CD14-positive monocyte (primary cell): ENCODE measurements around the gene ENGASE. TPM values are rescaled to one million over a fixed set of nuclear protein-coding genes. Genes with fewer than 3 reads are reported as not detected.

Source experiments
- DNase-seq, 3 donors: peaks; one replicate each; pipeline ENCODE4 v3.0.0-alpha.2; 2011 to 2022
- H2AFZ ChIP-seq: 2 replicates; pipeline ENCODE4 v1.6.0; 2012; ENCODE audit warnings: mild to moderate bottlenecking, low read depth, low read length, inconsistent platforms; ENCODE audit not compliant: insufficient read depth, poor library complexity, severe bottlenecking
- H3K27ac ChIP-seq, 2 donors: 1 replicate in 1 of 2; 2 replicates in 1 of 2; pipeline ENCODE4 v1.5.1; 2012 to 2013; ENCODE audit warnings: low read length in 2 of 2, control low read depth in 1 of 2, inconsistent platforms in 1 of 2, low read depth in 1 of 2, mild to moderate bottlenecking in 1 of 2
- H3K27me3 ChIP-seq, 2 donors: one replicate each; pipeline versions ENCODE4 v1.6.0 to v1.6.1; 2011 to 2013; ENCODE audit warnings: low read length in 2 of 2; ENCODE audit not compliant: control insufficient read depth in 2 of 2, insufficient read depth in 2 of 2
- H3K36me3 ChIP-seq, 2 donors: replicated peaks in 1 of 2; 1 replicate in 1 of 2; 2 replicates in 1 of 2; pipeline versions ENCODE4 v1.5.1 to v1.6.1; 2012 to 2013; ENCODE audit warnings: low read length in 2 of 2, control low read depth in 1 of 2, inconsistent platforms in 1 of 2, mild to moderate bottlenecking in 1 of 2; ENCODE audit not compliant: insufficient read depth in 2 of 2, control insufficient read depth in 1 of 2
- H3K4me1 ChIP-seq, 2 donors: 1 replicate in 1 of 2; 2 replicates in 1 of 2; pipeline versions ENCODE4 v1.5.1 to v1.6.1; 2012 to 2013; ENCODE audit warnings: low read length in 2 of 2, control low read depth in 1 of 2, inconsistent platforms in 1 of 2, mild to moderate bottlenecking in 1 of 2, moderate library complexity in 1 of 2; ENCODE audit not compliant: insufficient read depth in 2 of 2, control insufficient read depth in 1 of 2
- H3K4me2 ChIP-seq: replicated peaks from 2 replicates; pipeline ENCODE3; 2012; ENCODE audit warnings: low read length, moderate library complexity, mild to moderate bottlenecking; ENCODE audit not compliant: poor library complexity, severe bottlenecking; ENCODE audit errors: extremely low read depth
- H3K4me3 ChIP-seq, 3 experiments: fragments of 200-600 bp in 1 of 3; sonication (generic) in 1 of 3; replicated peaks in 1 of 3; 1 replicate in 2 of 3; 2 replicates in 1 of 3; pipeline ENCODE4 v1.5.1; 2011 to 2013; ENCODE audit warnings: low read length in 3 of 3, mild to moderate bottlenecking in 3 of 3, control low read depth in 2 of 3, low read depth in 2 of 3, inconsistent platforms in 1 of 3, moderate library complexity in 1 of 3
- H3K79me2 ChIP-seq: 2 replicates; pipeline ENCODE4 v1.6.0; 2012; ENCODE audit warnings: mild to moderate bottlenecking, control low read depth, inconsistent platforms, low read length, moderate library complexity; ENCODE audit not compliant: insufficient read depth
- H3K9ac ChIP-seq: 2 replicates; pipeline ENCODE4 v1.6.0; 2017; ENCODE audit warnings: low read length, mild to moderate bottlenecking; ENCODE audit not compliant: insufficient read depth, poor library complexity, severe bottlenecking
- H3K9me3 ChIP-seq, 2 donors: replicated peaks in 1 of 2; 1 replicate in 1 of 2; 2 replicates in 1 of 2; pipeline versions ENCODE4 v1.5.1 to v1.6.1; 2012 to 2013; ENCODE audit warnings: low read length in 2 of 2, control low read depth in 1 of 2; ENCODE audit not compliant: control insufficient read depth in 1 of 2, insufficient read depth in 1 of 2
- H4K20me1 ChIP-seq: 2 replicates; pipeline ENCODE4 v1.6.0; 2012; ENCODE audit warnings: mild to moderate bottlenecking, low read length, control low read depth, moderate library complexity; ENCODE audit not compliant: insufficient read depth
- H3K27ac Mint-ChIP-seq, 7 donors: one replicate each; pipeline ENCODE4 v1.8.0; 2020; ENCODE audit warnings: mild to moderate bottlenecking in 7 of 7, mixed read lengths in 7 of 7, moderate library complexity in 6 of 7, inconsistent platforms in 2 of 7
- H3K27me3 Mint-ChIP-seq, 3 donors: one replicate each; pipeline ENCODE4 v1.8.0; 2021 to 2022; ENCODE audit warnings: low read depth in 3 of 3, mild to moderate bottlenecking in 3 of 3, mixed read lengths in 3 of 3, moderate library complexity in 3 of 3, inconsistent platforms in 1 of 3
- H3K36me3 Mint-ChIP-seq, 2 donors: one replicate each; pipeline ENCODE4 v1.8.0; 2020; ENCODE audit warnings: mixed read lengths in 2 of 2, inconsistent platforms in 1 of 2, mild to moderate bottlenecking in 1 of 2
- H3K4me1 Mint-ChIP-seq: one replicate; pipeline ENCODE4 v1.8.0; 2020; ENCODE audit warnings: mild to moderate bottlenecking, mixed read lengths
- H3K4me3 Mint-ChIP-seq, 2 donors: one replicate each; pipeline ENCODE4 v1.8.0; 2020; ENCODE audit warnings: mild to moderate bottlenecking in 2 of 2, mixed read lengths in 2 of 2, moderate library complexity in 1 of 2
- H3K9me3 Mint-ChIP-seq, 7 donors: one replicate each; pipeline ENCODE4 v1.8.0; 2020 to 2022; ENCODE audit warnings: mixed read lengths in 7 of 7, mild to moderate bottlenecking in 6 of 7, moderate library complexity in 6 of 7, inconsistent platforms in 2 of 7
- WGBS: methylation state at CpG from one replicate; pipeline ENCODE4 v1.1.5; 2013; ENCODE audit warnings: missing lambda C conversion rate; ENCODE audit not compliant: insufficient coverage; 5-methylcytosine and 5-hydroxymethylcytosine counted together
- intact Hi-C, 2 donors: fragments of 100-400 bp; cut with micrococcal nuclease; formaldehyde crosslinking; loops; one replicate each; pipeline versions ENCODE4 v1.15.0 to v1.15.1; 2023
- polyA plus RNA-seq, 3 donors: library from polyadenylated mRNA; depleted of rRNA in 1 of 3; unstranded in 2 of 3; stranded (reverse) in 1 of 3; fragments of 300-500 nt in 2 of 3; fragments of >200 nt in 1 of 3; fragmentation: Illumina TruSeq in 2 of 3; gene quantifications; 1 replicate in 2 of 3; 2 replicates in 1 of 3; pipeline ENCODE4 v1.2.3, GENCODE V29; 2012 to 2021
- TF ChIP-seq, protein P1 (sequence below): fragments of 200-600 bp; IDR thresholded peaks from one replicate; pipeline ENCODE4 v1.8.0; 2022; ENCODE audit warnings: antibody characterized with exemption, mild to moderate bottlenecking

Gene ENGASE
- polyA plus RNA-seq, 3 donors, result 2.6 to 150 (median 3.0) TPM

DNA sequence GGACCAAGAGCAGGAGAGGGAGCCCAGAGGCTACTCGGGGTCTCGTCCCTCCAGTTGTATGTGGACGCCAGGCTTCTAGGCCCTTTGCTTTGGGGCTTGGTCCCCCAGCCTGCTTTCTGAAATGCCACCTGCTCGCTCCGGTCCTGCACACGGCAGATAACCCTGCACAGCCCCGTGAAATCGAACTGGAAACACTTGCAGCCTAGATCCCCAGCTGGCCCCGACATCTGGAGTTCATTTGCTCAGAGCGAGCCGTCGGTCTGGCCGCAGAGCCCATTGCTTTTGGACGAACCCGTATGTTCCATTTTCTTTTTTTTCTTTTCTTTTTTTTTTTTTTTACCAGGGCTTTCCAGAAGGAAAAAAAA, 27.7 kb upstream of the ENGASE start:
- H3K27me3 Mint-ChIP-seq, result peaks cover 6 to 34% (median 20%) of the 10 kb centered on the region in 3 donors
- Histone ChIP-seq H3K4me3 (no peak overlapping the region), H3K4me2 (no peak overlapping the region), H3K4me1 (no peaks in the 10 kb centered on the region), H3K9me3 (no peaks in the 10 kb centered on the region), H3K79me2 (no peaks in the 10 kb centered on the region), H3K27me3 (peaks cover 0 to 2% of the 10 kb centered on the region in 2 donors), H3K36me3 (no peaks in the 10 kb centered on the region), H3K27ac (no peak overlapping the region), H4K20me1 (no peaks in the 10 kb centered on the region), H2AFZ (no peak overlapping the region), H3K9ac (no peak overlapping the region)
- intact Hi-C loops, result loop anchor here (2.0 to 5.0 kb wide), 4 partner anchors 35 to 346 kb away; no protein-coding TSS in a partner anchor
- peaks cover 0 to 7% (median 0%) of the 10 kb centered on the region in 7 donors for H3K9me3 Mint-ChIP-seq
- no peak overlapping the region for H3K4me3 Mint-ChIP-seq
- no peaks in the 10 kb centered on the region for H3K36me3 Mint-ChIP-seq
- DNase-seq, result no peak
- TF ChIP-seq, protein P1, sequence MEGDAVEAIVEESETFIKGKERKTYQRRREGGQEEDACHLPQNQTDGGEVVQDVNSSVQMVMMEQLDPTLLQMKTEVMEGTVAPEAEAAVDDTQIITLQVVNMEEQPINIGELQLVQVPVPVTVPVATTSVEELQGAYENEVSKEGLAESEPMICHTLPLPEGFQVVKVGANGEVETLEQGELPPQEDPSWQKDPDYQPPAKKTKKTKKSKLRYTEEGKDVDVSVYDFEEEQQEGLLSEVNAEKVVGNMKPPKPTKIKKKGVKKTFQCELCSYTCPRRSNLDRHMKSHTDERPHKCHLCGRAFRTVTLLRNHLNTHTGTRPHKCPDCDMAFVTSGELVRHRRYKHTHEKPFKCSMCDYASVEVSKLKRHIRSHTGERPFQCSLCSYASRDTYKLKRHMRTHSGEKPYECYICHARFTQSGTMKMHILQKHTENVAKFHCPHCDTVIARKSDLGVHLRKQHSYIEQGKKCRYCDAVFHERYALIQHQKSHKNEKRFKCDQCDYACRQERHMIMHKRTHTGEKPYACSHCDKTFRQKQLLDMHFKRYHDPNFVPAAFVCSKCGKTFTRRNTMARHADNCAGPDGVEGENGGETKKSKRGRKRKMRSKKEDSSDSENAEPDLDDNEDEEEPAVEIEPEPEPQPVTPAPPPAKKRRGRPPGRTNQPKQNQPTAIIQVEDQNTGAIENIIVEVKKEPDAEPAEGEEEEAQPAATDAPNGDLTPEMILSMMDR, result no peak
- H3K4me1 Mint-ChIP-seq, result no peaks in the 10 kb centered on the region
- 94% methylated on average over 11 of the region's 15 CpGs for WGBS
- H3K27ac Mint-ChIP-seq, result peak overlapping the region in 1 of 7 donors; percentile 33

DNA sequence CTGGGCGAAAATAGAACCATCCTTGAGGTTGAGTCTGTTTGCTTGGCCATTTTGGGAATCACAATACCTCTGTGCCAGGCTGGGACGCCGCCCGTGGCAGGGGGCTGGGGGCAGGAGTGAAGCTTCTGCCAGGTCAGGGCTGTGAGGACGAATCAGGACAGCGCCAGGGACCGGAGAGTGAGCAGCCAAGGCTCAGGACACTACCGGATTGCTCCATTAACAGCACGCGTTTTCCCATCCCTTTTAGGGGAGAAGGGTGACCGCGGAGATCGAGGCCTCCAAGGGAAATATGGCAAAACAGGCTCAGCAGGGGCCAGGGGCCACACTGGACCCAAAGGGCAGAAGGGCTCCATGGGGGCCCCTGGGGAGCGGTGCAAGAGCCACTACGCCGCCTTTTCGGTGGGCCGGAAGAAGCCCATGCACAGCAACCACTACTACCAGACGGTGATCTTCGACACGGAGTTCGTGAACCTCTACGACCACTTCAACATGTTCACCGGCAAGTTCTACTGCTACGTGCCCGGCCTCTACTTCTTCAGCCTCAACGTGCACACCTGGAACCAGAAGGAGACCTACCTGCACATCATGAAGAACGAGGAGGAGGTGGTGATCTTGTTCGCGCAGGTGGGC, 27.2 kb upstream of the ENGASE start:
- Histone ChIP-seq H3K36me3 (no peaks in the 10 kb centered on the region), H3K4me2 (no peak overlapping the region), H4K20me1 (no peaks in the 10 kb centered on the region), H3K27me3 (peaks cover 0 to 2% of the 10 kb centered on the region in 2 donors), H2AFZ (no peak overlapping the region), H3K9ac (no peak overlapping the region), H3K4me1 (no peaks in the 10 kb centered on the region), H3K27ac (no peak overlapping the region), H3K4me3 (no peak overlapping the region), H3K9me3 (no peaks in the 10 kb centered on the region), H3K79me2 (no peaks in the 10 kb centered on the region)
- H3K9me3 Mint-ChIP-seq, result peaks cover 0 to 7% (median 0%) of the 10 kb centered on the region in 7 donors
- TF ChIP-seq, protein P1, result no peak
- H3K4me1 Mint-ChIP-seq, result no peaks in the 10 kb centered on the region
- DNase-seq, result no peak
- H3K36me3 Mint-ChIP-seq, result no peaks in the 10 kb centered on the region
- no peak overlapping the region for H3K4me3 Mint-ChIP-seq
- WGBS, result 96% methylated on average over 27 of the region's 30 CpGs
- intact Hi-C loops, result loop anchor here (2.0 to 5.0 kb wide), 4 partner anchors 35 to 345 kb away; no protein-coding TSS in a partner anchor
- H3K27ac Mint-ChIP-seq, result no peak overlapping the region
- peaks cover 8 to 36% (median 20%) of the 10 kb centered on the region in 3 donors for H3K27me3 Mint-ChIP-seq
